Endothelial cell of umbilical vein (primary cell): Measurements from ENCODE around the gene FGF12. TPM values are rescaled to one million over a fixed set of nuclear protein-coding genes. Genes with fewer than 3 reads are reported as not detected.

ENCODE experiments used
- BruUV-seq: library from RNA; stranded (reverse); fragments of 400-500 nt; replicated peaks from 2 replicates; lab custom pipeline; 2021; lab: Mats Ljungman, UMichigan
- CTCF ChIA-PET: fragments of 300-600, 350-600 bp; sonication (Branson Sonifier 250); formaldehyde crosslinking; loops from one replicate; lab custom pipeline; 2021; ENCODE audit warnings: antibody characterized with exemption, inconsistent platforms; lab: Charles Lee
- POLR2A ChIA-PET: fragments of 300-600, 350-600 bp; sonication (Branson Sonifier 250); formaldehyde crosslinking; loops from one replicate; lab custom pipeline; 2021; ENCODE audit warnings: antibody characterized with exemption, inconsistent platforms; lab: Charles Lee
- DNase-seq: peaks from one replicate; pipeline ENCODE4 v3.0.0-alpha.2; 2011; ENCODE audit warnings: low read depth, low spot score
- FAIRE-seq: peaks from 2 replicates; lab custom pipeline; 2011; peaks lifted over from hg19 to GRCh38; lab: Jason Lieb, UNC
- H2AFZ ChIP-seq: 2 replicates; pipeline ENCODE4 v1.6.0; 2012; ENCODE audit warnings: low read depth, low read length, control low read depth, inconsistent platforms
- H3K27ac ChIP-seq: 2 replicates; pipeline ENCODE4 v1.5.1; 2011; ENCODE audit warnings: low read depth, mild to moderate bottlenecking, control low read depth, low read length, moderate library complexity; ENCODE audit not compliant: insufficient read depth
- H3K27me3 ChIP-seq, 2 experiments: 2 replicates each; pipeline versions ENCODE4 v1.6.0 to v1.6.1; 2011; ENCODE audit warnings: low read length in 2 of 2, mixed read lengths in 1 of 2; ENCODE audit not compliant: control insufficient read depth in 2 of 2, insufficient read depth in 2 of 2
- H3K36me3 ChIP-seq, 2 experiments: 2 replicates in 1 of 2; 3 replicates in 1 of 2; pipeline ENCODE4 v1.5.1; 2011; ENCODE audit warnings: low read length in 2 of 2, mild to moderate bottlenecking in 1 of 2, moderate library complexity in 1 of 2; ENCODE audit not compliant: control insufficient read depth in 2 of 2, insufficient read depth in 2 of 2; ENCODE audit errors: extremely low read depth in 1 of 2
- H3K4me1 ChIP-seq: 3 replicates; pipeline ENCODE4 v1.5.1; 2011; ENCODE audit warnings: mild to moderate bottlenecking, low read length; ENCODE audit not compliant: control insufficient read depth, insufficient read depth; ENCODE audit errors: extremely low read depth
- H3K4me2 ChIP-seq: 2 replicates; pipeline ENCODE4 v1.6.1; 2011; ENCODE audit warnings: low read length, control low read depth, mixed read lengths; ENCODE audit not compliant: insufficient read depth
- H3K4me3 ChIP-seq, 3 experiments: fragments of 200-600 bp in 1 of 3; sonication (generic), shearing (Covaris generic) in 1 of 3; replicated peaks in 1 of 3; 2 replicates each; pipeline ENCODE4 v1.5.1; 2011 to 2016; ENCODE audit warnings: control low read depth in 3 of 3, low read length in 3 of 3, mild to moderate bottlenecking in 2 of 3, inconsistent platforms in 1 of 3, low read depth in 1 of 3, moderate library complexity in 1 of 3; ENCODE audit not compliant: insufficient read depth in 1 of 3
- H3K79me2 ChIP-seq: 2 replicates; pipeline ENCODE4 v1.6.0; 2012; ENCODE audit warnings: low read length, inconsistent platforms; ENCODE audit not compliant: control insufficient read depth, insufficient read depth
- H3K9ac ChIP-seq: replicated peaks from 2 replicates; pipeline ENCODE3; 2011; ENCODE audit warnings: low read length, control low read depth; ENCODE audit not compliant: insufficient read depth; ENCODE audit errors: extremely low read depth
- H3K9me1 ChIP-seq: replicated peaks from 3 replicates; pipeline ENCODE4 v1.6.0; 2011; ENCODE audit warnings: mild to moderate bottlenecking, low read length; ENCODE audit not compliant: control insufficient read depth, insufficient read depth; ENCODE audit errors: extremely low read depth
- H3K9me3 ChIP-seq: replicated peaks from 2 replicates; pipeline ENCODE4 v1.5.1; 2012; ENCODE audit warnings: low read length, inconsistent platforms; ENCODE audit not compliant: control insufficient read depth, insufficient read depth
- H4K20me1 ChIP-seq: replicated peaks from 2 replicates; pipeline ENCODE3; 2011; ENCODE audit warnings: mild to moderate bottlenecking, low read length; ENCODE audit not compliant: control insufficient read depth, insufficient read depth; ENCODE audit errors: extremely low read depth
- CTCF ChIP-seq, 2 donors: IDR thresholded peaks; 1 replicate in 1 of 2; 2 replicates in 1 of 2; pipeline ENCODE4 v1.5.1; 2011; ENCODE audit warnings: low read length in 2 of 2, mild to moderate bottlenecking in 2 of 2, moderate library complexity in 2 of 2, control low read depth in 1 of 2, inconsistent platforms in 1 of 2, low read depth in 1 of 2; ENCODE audit not compliant: insufficient read depth in 1 of 2; ENCODE audit errors: extremely low read depth in 1 of 2
- EZH2 ChIP-seq: IDR thresholded peaks from 2 replicates; pipeline ENCODE4 v1.6.1; 2012; ENCODE audit warnings: borderline replicate concordance, low read depth, mild to moderate bottlenecking, moderate library complexity, low read length, inconsistent platforms; ENCODE audit not compliant: severe bottlenecking
- FOS ChIP-seq: IDR thresholded peaks from 2 replicates; pipeline ENCODE4 v1.6.1; 2011; ENCODE audit warnings: mild to moderate bottlenecking, low read length, moderate library complexity, borderline replicate concordance; ENCODE audit not compliant: insufficient read depth
- GATA2 ChIP-seq: IDR thresholded peaks from 2 replicates; pipeline ENCODE4 v1.7.0; 2011; ENCODE audit warnings: low read depth, mild to moderate bottlenecking, moderate library complexity, mixed read lengths, low read length; ENCODE audit not compliant: insufficient read length, insufficient read depth
- JUN ChIP-seq: IDR thresholded peaks from 2 replicates; pipeline ENCODE4 v1.6.1; 2011; ENCODE audit warnings: borderline replicate concordance, low read depth; ENCODE audit not compliant: insufficient read length, insufficient read depth
- MAX ChIP-seq: IDR thresholded peaks from 2 replicates; pipeline ENCODE4 v1.6.1; 2011; ENCODE audit not compliant: insufficient read depth, insufficient read length
- MYC ChIP-seq: IDR thresholded peaks from one replicate; pipeline ENCODE4 v1.6.1; 2011; ENCODE audit warnings: mild to moderate bottlenecking, low read depth, low read length
- POLR2A ChIP-seq: IDR thresholded peaks from 2 replicates; pipeline ENCODE4 v1.6.1; 2012; ENCODE audit warnings: low read depth, mild to moderate bottlenecking, control low read depth, low read length
- POLR2AphosphoS5 ChIP-seq: IDR thresholded peaks from 2 replicates; pipeline ENCODE4 v1.6.1; 2012; ENCODE audit warnings: low read depth, mild to moderate bottlenecking, control low read depth, low read length, moderate library complexity; ENCODE audit not compliant: insufficient read depth
- dilution Hi-C: fragments of 300-500 bp; cut with MboI; formaldehyde crosslinking; loops from one replicate; pipeline ENCODE4 v1.15.0; 2019; ENCODE audit warnings: low sequenced_read_pairs; ENCODE audit not compliant: extremely low pct_ligation_motif_present
- intact Hi-C: fragments of 100-400 bp; cut with micrococcal nuclease; formaldehyde crosslinking; loops from one replicate; pipeline ENCODE4 v1.10.0; 2022
- polyA plus RNA-seq, 4 experiments: library from polyadenylated mRNA; depleted of rRNA in 3 of 4; stranded (reverse) in 3 of 4; unstranded in 1 of 4; fragments of >200 nt; gene quantifications; 2 replicates each; pipeline versions ENCODE4 v1.2.1 to v1.2.3, GENCODE V29; 2011 to 2012; ENCODE audit warnings: missing spikeins in 1 of 4
- total RNA-seq: library from RNA; stranded (reverse); gene quantifications from 2 replicates; pipeline ENCODE4 v1.2.3, GENCODE V29; 2021

Gene FGF12
- total and polyA plus RNA-seq, 2 donors (not counting 3 experiments of a cell fraction or from before 2014, with no cell fraction given), result 0.72 to 2.5 TPM

- Histone ChIP-seq H3K36me3 (no peaks in the 10 kb centered on the region), H3K4me3 (no peak overlapping the region), H2AFZ (no peak overlapping the region), H3K27ac (no peak overlapping the region), H3K79me2 (no peaks in the 10 kb centered on the region), H3K9ac (no peak overlapping the region), H3K4me1 (no peaks in the 10 kb centered on the region), H3K27me3 (no peaks in the 10 kb centered on the region), H3K4me2 (no peak overlapping the region), H3K9me3 (no peaks in the 10 kb centered on the region), H3K9me1 (no peaks in the 10 kb centered on the region), H4K20me1 (no peaks in the 10 kb centered on the region)
- intact Hi-C loops, result no loop called here
- no peak for FAIRE-seq
- TF ChIP-seq POLR2A (no peak), GATA2 (no peak), FOS (no peak), EZH2 (no peak), MYC (no peak), JUN (no peak), CTCF (IDR thresholded peaks at IDR 0.05; ENCODE audit: extremely low read depth in 1 of 2, insufficient read depth in 1 of 2, low read depth in 1 of 2, low read length in 2 of 2) (no peak), MAX (no peak), POLR2AphosphoS5 (no peak)
- ChIA-PET CTCF (interaction anchor here (1.3 kb wide), 2 partner anchors 26 to 41 kb away, joined by 3 read pairs; no protein-coding TSS in a partner anchor), POLR2A (no interaction called here)
- dilution Hi-C loops, result no loop called here
- DNase-seq, result no peak
- no TSS peak for BruUV-seq
Observed at GRCh38 chr3:192611411-192611810, 115.9 kb downstream of the FGF12 start.
